ENCODE data around the gene NIPAL4.

The NIPAL4 gene

GRCh38 chr5:157486221-157486681, 26.2 kb downstream of the NIPAL4 start:
- DNase-seq (ENCODE audit: low spot score) = no peak

GRCh38 chr5:157486861-157487260, 26.8 kb downstream of the NIPAL4 start:
- DNase-seq (ENCODE audit: low spot score) = no peak

- no peak for DNase-seq (ENCODE audit: low spot score)
These were observed 27.3 kb downstream of the NIPAL4 start for GRCh38 chr5:157487358-157487757.

- no peak for DNase-seq (ENCODE audit: low spot score)
These were observed 31.5 kb downstream of the NIPAL4 start for GRCh38 chr5:157491471-157491995.

GRCh38 chr5:157492886-157493285, 32.9 kb downstream of the NIPAL4 start:
- DNase-seq (ENCODE audit: low spot score) = no peak

- no peak for DNase-seq (ENCODE audit: low spot score)
These were observed 34.3 kb downstream of the NIPAL4 start for GRCh38 chr5:157494178-157494832.

GRCh38 chr5:157496864-157497263, 36.9 kb downstream of the NIPAL4 start:
- no peak for DNase-seq (ENCODE audit: low spot score)

- DNase-seq (ENCODE audit: low spot score) = no peak
These were observed 38.0 kb downstream of the NIPAL4 start for GRCh38 chr5:157497875-157498611.

GRCh38 chr5:157502143-157502647, 42.2 kb downstream of the NIPAL4 start:
- DNase-seq (ENCODE audit: low spot score) = no peak

GRCh38 chr5:157504053-157504452, 44.0 kb downstream of the NIPAL4 start:
- no peak for DNase-seq (ENCODE audit: low spot score)

GRCh38 chr5:157505496-157505895, 45.5 kb downstream of the NIPAL4 start:
- no peak for DNase-seq (ENCODE audit: low spot score)

- DNase-seq (ENCODE audit: low spot score) = no peak
These were observed 46.1 kb downstream of the NIPAL4 start for GRCh38 chr5:157506066-157506590.

GRCh38 chr5:157506981-157507780, 47.2 kb downstream of the NIPAL4 start:
- no peak for DNase-seq (ENCODE audit: low spot score)

GRCh38 chr5:157509093-157509492, 49.1 kb downstream of the NIPAL4 start:
- no peak for DNase-seq (ENCODE audit: low spot score)

GRCh38 chr5:157509587-157509986, 49.6 kb downstream of the NIPAL4 start:
- DNase-seq (ENCODE audit: low spot score) = no peak

- no peak for DNase-seq (ENCODE audit: low spot score)
These were observed 50.7 kb downstream of the NIPAL4 start for GRCh38 chr5:157510682-157511081.

GRCh38 chr5:157511651-157512644, 51.9 kb downstream of the NIPAL4 start:
- DNase-seq (ENCODE audit: low spot score) = peak; percentile 96

GRCh38 chr5:157513182-157513581, 53.2 kb downstream of the NIPAL4 start:
- DNase-seq (ENCODE audit: low spot score) = no peak

GRCh38 chr5:157514974-157515373, 55.0 kb downstream of the NIPAL4 start:
- DNase-seq (ENCODE audit: low spot score) = no peak

- DNase-seq (ENCODE audit: low spot score) = peak; percentile 88
These were observed 56.0 kb downstream of the NIPAL4 start for GRCh38 chr5:157516006-157516405.

All from AG08395 (cell line).